ENCODE data around the gene TLR10.

The TLR10 gene

GRCh38 chr4:38759790-38760122 is 23.0 kb downstream of the TLR10 start:
- no peak for DNase-seq

- no peak for DNase-seq
These were observed 23.5 kb downstream of the TLR10 start for GRCh38 chr4:38759113-38759789.

- no peak for DNase-seq
These were observed 24.7 kb downstream of the TLR10 start for GRCh38 chr4:38757945-38758600.

GRCh38 chr4:38752941-38753806 is 29.6 kb downstream of the TLR10 start:
- peak; percentile 58 for DNase-seq

GRCh38 chr4:38752372-38752940 is 30.3 kb downstream of the TLR10 start:
- DNase-seq: no peak

- DNase-seq: no peak
These were observed 31.3 kb downstream of the TLR10 start for GRCh38 chr4:38751341-38752010.

- no peak for DNase-seq
These were observed 33.5 kb downstream of the TLR10 start for GRCh38 chr4:38749336-38749735.

GRCh38 chr4:38747629-38748028 is 35.2 kb downstream of the TLR10 start:
- DNase-seq: no peak

GRCh38 chr4:38745881-38746280 is 36.9 kb downstream of the TLR10 start:
- DNase-seq: no peak

- DNase-seq: no peak
These were observed 38.9 kb downstream of the TLR10 start for GRCh38 chr4:38743866-38744265.

GRCh38 chr4:38740303-38740702 is 42.5 kb downstream of the TLR10 start:
- DNase-seq: no peak

GRCh38 chr4:38738940-38739803 is 43.6 kb downstream of the TLR10 start:
- DNase-seq: no peak

GRCh38 chr4:38735870-38736269 is 46.9 kb downstream of the TLR10 start:
- no peak for DNase-seq

GRCh38 chr4:38734911-38735310 is 47.9 kb downstream of the TLR10 start:
- DNase-seq: no peak

- DNase-seq: no peak
These were observed 48.3 kb downstream of the TLR10 start for GRCh38 chr4:38734446-38734845.

GRCh38 chr4:38733663-38734062 is 49.1 kb downstream of the TLR10 start:
- no peak for DNase-seq

- peak; percentile 3 for DNase-seq
These were observed 51.8 kb downstream of the TLR10 start for GRCh38 chr4:38730830-38731646.

GRCh38 chr4:38730493-38730829 is 52.3 kb downstream of the TLR10 start:
- DNase-seq: no peak

- no peak for DNase-seq
These were observed 54.1 kb downstream of the TLR10 start for GRCh38 chr4:38728631-38729141.

GRCh38 chr4:38724475-38724808 is 58.3 kb downstream of the TLR10 start:
- DNase-seq: no peak

Measured in GOT3 (cell line).